Measurements from ENCODE around the gene PLCG2.

- TF ChIP-seq CTCF (IDR thresholded peaks at IDR 0.05; ENCODE audit: insufficient read depth, low read length, poor library complexity, severe bottlenecking) (no peak), EZH2phosphoT487 (conservative IDR thresholded peaks at IDR 0.05; ENCODE audit: low read length) (no peak)
These were observed 225.5 kb downstream of the PLCG2 start for GRCh38 chr16:82004601-82005000.
